ENCODE measurements around the gene MAP2K3.
"Not testable (repeated sequence)": the region's sequence is repeated elsewhere in the genome, so short reads cannot be mapped to it uniquely, and the experiment has no call there.

DNA sequence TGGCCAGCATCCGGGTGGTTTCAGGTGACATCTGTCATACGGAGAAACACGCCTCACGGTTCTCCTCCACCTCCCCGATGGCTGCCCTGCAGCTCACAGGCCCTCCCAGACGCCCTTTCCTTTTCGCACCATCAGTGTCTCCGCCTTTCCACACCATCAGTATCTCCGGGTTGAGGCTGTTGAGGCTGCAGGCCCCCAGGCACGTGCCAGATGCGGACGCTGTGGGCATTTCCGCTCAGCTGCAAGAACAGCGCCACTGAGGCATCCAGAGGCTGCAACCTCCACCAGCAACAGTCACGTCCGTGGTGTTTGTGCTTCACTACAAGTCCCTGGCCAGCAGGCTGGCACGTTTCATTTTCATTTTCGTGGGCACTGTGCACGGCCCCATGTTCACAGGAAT, 66.0 kb downstream of the MAP2K3 start:
- TF ChIP-seq, protein P1, sequence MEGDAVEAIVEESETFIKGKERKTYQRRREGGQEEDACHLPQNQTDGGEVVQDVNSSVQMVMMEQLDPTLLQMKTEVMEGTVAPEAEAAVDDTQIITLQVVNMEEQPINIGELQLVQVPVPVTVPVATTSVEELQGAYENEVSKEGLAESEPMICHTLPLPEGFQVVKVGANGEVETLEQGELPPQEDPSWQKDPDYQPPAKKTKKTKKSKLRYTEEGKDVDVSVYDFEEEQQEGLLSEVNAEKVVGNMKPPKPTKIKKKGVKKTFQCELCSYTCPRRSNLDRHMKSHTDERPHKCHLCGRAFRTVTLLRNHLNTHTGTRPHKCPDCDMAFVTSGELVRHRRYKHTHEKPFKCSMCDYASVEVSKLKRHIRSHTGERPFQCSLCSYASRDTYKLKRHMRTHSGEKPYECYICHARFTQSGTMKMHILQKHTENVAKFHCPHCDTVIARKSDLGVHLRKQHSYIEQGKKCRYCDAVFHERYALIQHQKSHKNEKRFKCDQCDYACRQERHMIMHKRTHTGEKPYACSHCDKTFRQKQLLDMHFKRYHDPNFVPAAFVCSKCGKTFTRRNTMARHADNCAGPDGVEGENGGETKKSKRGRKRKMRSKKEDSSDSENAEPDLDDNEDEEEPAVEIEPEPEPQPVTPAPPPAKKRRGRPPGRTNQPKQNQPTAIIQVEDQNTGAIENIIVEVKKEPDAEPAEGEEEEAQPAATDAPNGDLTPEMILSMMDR (IDR thresholded peaks at IDR 0.05; ENCODE audit: poor library complexity, severe bottlenecking) = not testable (repeated sequence)
- not testable (repeated sequence) for TF ChIP-seq EZH2 (IDR thresholded peaks at IDR 0.05; ENCODE audit: borderline replicate concordance, insufficient read depth, low read length, poor library complexity, severe bottlenecking); SMC3 (conservative IDR thresholded peaks at IDR 0.05; ENCODE audit: poor library complexity); EP300 (conservative IDR thresholded peaks at IDR 0.05; ENCODE audit: poor library complexity, severe bottlenecking); REST (IDR thresholded peaks at IDR 0.05; ENCODE audit: borderline replicate concordance)

Data from neural cell (in vitro differentiated cells).